ENCODE measurements around the gene CR1.
"Not testable (repeated sequence)": the region's sequence is repeated elsewhere in the genome, so short reads cannot be mapped to it uniquely, and the experiment has no call there.

DNA sequence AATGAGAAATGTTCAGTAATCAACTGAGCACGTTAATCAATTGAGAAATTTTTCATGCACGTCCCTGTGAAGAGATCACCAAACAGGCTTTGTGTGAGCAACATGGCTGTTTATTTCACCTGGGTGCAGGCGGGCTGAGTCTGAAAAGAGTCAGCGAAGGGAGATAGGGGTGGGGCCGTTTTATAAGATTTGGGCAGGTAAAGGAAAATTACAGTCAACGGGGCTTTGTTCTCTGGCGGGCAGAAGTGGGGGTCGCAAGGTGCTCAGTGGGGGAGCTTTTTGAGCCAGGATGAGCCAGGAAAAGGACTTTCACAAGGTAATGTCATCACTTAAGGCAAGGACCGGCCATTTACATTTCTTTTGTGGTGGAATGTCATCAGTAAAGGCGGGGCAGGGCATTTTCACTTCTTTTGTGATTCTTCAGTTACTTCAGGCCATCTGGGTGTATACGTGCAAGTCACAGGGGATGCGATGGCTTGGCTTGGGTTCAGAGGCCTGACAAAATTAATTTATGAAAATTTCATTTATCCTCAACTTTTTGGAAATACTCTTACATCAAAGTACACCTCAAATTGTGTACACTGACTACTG lies 137.8 kb downstream of the CR1 start:
- TF ChIP-seq CTCF (IDR thresholded peaks at IDR 0.05; ENCODE audit: low read depth, low read length); EZH2phosphoT487 (IDR thresholded peaks at IDR 0.05; ENCODE audit: low read depth): not testable (repeated sequence)

All from OCI-LY3 (cell line).